HepG2 (cell line): ENCODE measurements around the gene RBM47. TPM values are rescaled to one million over a fixed set of nuclear protein-coding genes. Genes with fewer than 3 reads are reported as not detected.

Source experiments
- ATAC-seq: fragments of 200-7000 bp; cut with Tn5 transposase; 3 replicates; pipeline ENCODE4 v1.9.1; 2020; ENCODE audit warnings: mild to moderate bottlenecking, moderate library complexity
- BruUV-seq: library from RNA; stranded (reverse); fragments of 400-500 nt; replicated peaks from 2 replicates; lab custom pipeline; 2021; lab: Mats Ljungman, UMichigan
- CTCF ChIA-PET: fragments of 300-600 bp; formaldehyde crosslinking; extraction: SDS; loops from one replicate; lab custom pipeline; 2021; ENCODE audit warnings: low total read pairs, inconsistent platforms, low intra/inter-chr PET ratio; lab: Yijun Ruan, JAX
- POLR2A ChIA-PET: fragments of 350-600 bp; sonication (Branson Sonifier 250); formaldehyde crosslinking; loops from one replicate; lab custom pipeline; 2020; ENCODE audit warnings: antibody characterized with exemption, inconsistent platforms; lab: Yijun Ruan, JAX
- DNase-seq: peaks from one replicate; pipeline ENCODE4 v3.0.0-alpha.2; 2015; ENCODE audit warnings: low spot score
- FAIRE-seq: peaks from 3 replicates; lab custom pipeline; 2011; peaks lifted over from hg19 to GRCh38; lab: Jason Lieb, UNC
- H2AFZ ChIP-seq: one replicate; pipeline ENCODE4 v1.6.1; 2011; ENCODE audit warnings: low read length, inconsistent platforms
- H3K27ac ChIP-seq: fragments of 300-600 bp; 3 replicates; pipeline ENCODE4 v1.8.0; 2011; ENCODE audit warnings: mixed run types, mild to moderate bottlenecking, mixed read lengths, low read length, inconsistent platforms; ENCODE audit not compliant: insufficient read depth; ENCODE audit errors: extremely low read length
- H3K27me3 ChIP-seq, 2 experiments: fragments of 200-600 bp in 1 of 2; 2 replicates in 1 of 2; 3 replicates in 1 of 2; pipeline versions ENCODE4 v1.6.0 to v1.8.0; 2011; ENCODE audit warnings: low read length in 2 of 2, mild to moderate bottlenecking in 2 of 2, moderate library complexity in 2 of 2, inconsistent platforms in 1 of 2; ENCODE audit not compliant: insufficient read depth in 2 of 2, control insufficient read depth in 1 of 2
- H3K36me3 ChIP-seq, 2 experiments: fragments of 200-600 bp in 1 of 2; replicated peaks in 1 of 2; 2 replicates in 1 of 2; 3 replicates in 1 of 2; pipeline versions ENCODE4 v1.5.1 to v1.8.0; 2011; ENCODE audit warnings: low read length in 2 of 2, inconsistent platforms in 1 of 2; ENCODE audit not compliant: insufficient read depth in 2 of 2, control insufficient read depth in 1 of 2
- H3K4me1 ChIP-seq: 2 replicates; pipeline ENCODE4 v1.5.1; 2012; ENCODE audit warnings: low read length, inconsistent platforms; ENCODE audit not compliant: insufficient read depth
- H3K4me2 ChIP-seq: 2 replicates; pipeline ENCODE4 v1.6.0; 2011; ENCODE audit warnings: low read depth, low read length, inconsistent platforms
- H3K4me3 ChIP-seq, 3 experiments: fragments of 200-600 bp in 1 of 3; sonication (generic), shearing (Covaris generic) in 1 of 3; replicated peaks in 1 of 3; 2 replicates each; pipeline ENCODE4 v1.5.1; 2011 to 2016; ENCODE audit warnings: low read length in 3 of 3, inconsistent platforms in 2 of 3, low read depth in 2 of 3, mild to moderate bottlenecking in 2 of 3, control low read depth in 1 of 3, mixed read lengths in 1 of 3; ENCODE audit not compliant: insufficient read depth in 1 of 3
- H3K79me2 ChIP-seq: one replicate; pipeline ENCODE4 v1.6.1; 2011; ENCODE audit warnings: low read length, inconsistent platforms; ENCODE audit not compliant: insufficient read depth
- H3K9ac ChIP-seq: 2 replicates; pipeline ENCODE4 v1.6.0; 2011; ENCODE audit warnings: mild to moderate bottlenecking, low read depth, low read length, inconsistent platforms; ENCODE audit not compliant: insufficient read depth
- H3K9me3 ChIP-seq: 2 replicates; pipeline ENCODE4 v1.5.1; 2012; ENCODE audit warnings: mild to moderate bottlenecking, low read length
- H4K20me1 ChIP-seq: 2 replicates; pipeline ENCODE4 v1.6.0; 2011; ENCODE audit warnings: inconsistent platforms, mild to moderate bottlenecking, low read length, moderate library complexity; ENCODE audit not compliant: insufficient read depth
- ADNP ChIP-seq: sonication (generic); formaldehyde crosslinking; IDR thresholded peaks from 2 replicates; pipeline ENCODE4 v1.4.0; 2020; ENCODE audit warnings: missing genetic modification reagents
- AKAP8 ChIP-seq: sonication (generic); formaldehyde crosslinking; IDR thresholded peaks from 2 replicates; pipeline ENCODE4 v1.5.1; 2020; ENCODE audit warnings: mild to moderate bottlenecking, missing genetic modification reagents
- EZH2 ChIP-seq: conservative IDR thresholded peaks from 2 replicates; pipeline ENCODE4 v1.6.1; 2012; ENCODE audit warnings: mild to moderate bottlenecking, low read depth, low read length, moderate library complexity
- KDM2A ChIP-seq: sonication (generic); formaldehyde crosslinking; IDR thresholded peaks from 2 replicates; pipeline ENCODE4 v1.4.0; 2020; ENCODE audit warnings: low read depth, missing genetic modification reagents, borderline replicate concordance
- KDM6A ChIP-seq: IDR thresholded peaks from 2 replicates; pipeline ENCODE4 v1.6.1; 2016; ENCODE audit warnings: low read depth
- POLR2G ChIP-seq: fragments of 200-400 bp; formaldehyde crosslinking; IDR thresholded peaks from 2 replicates; pipeline ENCODE4 v1.6.1; 2018; ENCODE audit warnings: mild to moderate bottlenecking, low read depth, low read length, moderate library complexity
- WGBS: methylation state at CpG from one replicate; pipeline ENCODE4 v1.1.6; 2017; ENCODE audit warnings: low lambda C conversion rate; 5-methylcytosine and 5-hydroxymethylcytosine counted together
- in situ Hi-C: cut with HindIII; loops from 2 replicates; pipeline ENCODE4 v1.10.0; 2017; ENCODE audit warnings: low pct_unique_long_range_greater_than_20kb; ENCODE audit not compliant: extremely low pct_ligation_motif_present
- intact Hi-C: fragments of 100-400 bp; cut with micrococcal nuclease; formaldehyde crosslinking; loops from one replicate; pipeline ENCODE4 v1.10.0; 2022; ENCODE audit not compliant: unreplicated experiment
- polyA plus RNA-seq, 8 experiments: library from polyadenylated mRNA; depleted of rRNA in 3 of 8; stranded (reverse) in 7 of 8; unstranded in 1 of 8; fragments of >200 nt; fragmentation: Illumina TruSeq in 4 of 8; extraction: Trizol in 4 of 8; gene quantifications; 2 replicates each; pipeline versions ENCODE4 v1.2.1 to v1.2.3, GENCODE V29; 2011 to 2016; ENCODE audit warnings: low read depth in 4 of 8, missing spikeins in 1 of 8, mixed read lengths in 1 of 8; ENCODE audit not compliant: insufficient read depth in 1 of 8
- total RNA-seq, 5 experiments: library from RNA; depleted of rRNA; stranded (reverse); fragments of >200 nt; fragmentation: Illumina TruSeq; extraction: Trizol; gene quantifications; 2 replicates each; pipeline ENCODE4 v1.2.3, GENCODE V29; 2016; ENCODE audit warnings: low read depth in 1 of 5
- TF ChIP-seq, protein P1 (sequence below): sonication (generic); formaldehyde crosslinking; IDR thresholded peaks from 2 replicates; pipeline ENCODE4 v1.5.0; 2020; ENCODE audit warnings: mild to moderate bottlenecking, missing genetic modification reagents
- TF ChIP-seq, protein P2 (sequence below): sonication (generic); formaldehyde crosslinking; IDR thresholded peaks from 2 replicates; pipeline ENCODE4 v1.4.0; 2020; ENCODE audit warnings: mild to moderate bottlenecking, missing genetic modification reagents
- TF ChIP-seq, protein P3 (sequence below): sonication (generic); formaldehyde crosslinking; IDR thresholded peaks from 2 replicates; pipeline ENCODE4 v1.4.0; 2020; ENCODE audit warnings: missing genetic modification reagents
- TF ChIP-seq, protein P4 (sequence below): sonication (generic); formaldehyde crosslinking; IDR thresholded peaks from one replicate; pipeline ENCODE4 v1.5.1; 2020; ENCODE audit warnings: mild to moderate bottlenecking, missing genetic modification reagents; ENCODE audit errors: not compliant biosample characterization

RBM47 gene
- total and polyA plus RNA-seq, 2 of the 13 experiments (the other 11 are each of a cell fraction or from before 2014, with no cell fraction given): 1.2 to 2.5 TPM

DNA sequence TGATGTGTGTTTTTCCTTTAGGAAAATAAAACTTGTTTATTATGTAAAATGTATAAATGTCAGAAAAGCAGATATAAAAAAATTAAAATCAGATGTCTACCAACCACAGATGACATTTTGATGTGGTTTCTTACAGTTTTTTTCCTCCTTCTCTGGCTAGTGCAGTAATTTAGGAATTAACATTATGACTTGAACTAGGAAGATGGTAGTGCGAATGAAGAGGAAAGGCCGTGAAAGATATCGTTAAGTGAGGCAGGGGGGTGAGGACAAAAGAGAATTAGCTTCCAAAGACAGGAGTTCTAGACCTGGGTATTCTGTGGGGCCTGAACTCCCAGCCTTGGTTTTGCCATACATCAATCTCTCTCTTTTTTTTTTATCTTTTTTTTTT lies 98.0 kb downstream of the RBM47 start (continued):
- TF ChIP-seq, protein P1, sequence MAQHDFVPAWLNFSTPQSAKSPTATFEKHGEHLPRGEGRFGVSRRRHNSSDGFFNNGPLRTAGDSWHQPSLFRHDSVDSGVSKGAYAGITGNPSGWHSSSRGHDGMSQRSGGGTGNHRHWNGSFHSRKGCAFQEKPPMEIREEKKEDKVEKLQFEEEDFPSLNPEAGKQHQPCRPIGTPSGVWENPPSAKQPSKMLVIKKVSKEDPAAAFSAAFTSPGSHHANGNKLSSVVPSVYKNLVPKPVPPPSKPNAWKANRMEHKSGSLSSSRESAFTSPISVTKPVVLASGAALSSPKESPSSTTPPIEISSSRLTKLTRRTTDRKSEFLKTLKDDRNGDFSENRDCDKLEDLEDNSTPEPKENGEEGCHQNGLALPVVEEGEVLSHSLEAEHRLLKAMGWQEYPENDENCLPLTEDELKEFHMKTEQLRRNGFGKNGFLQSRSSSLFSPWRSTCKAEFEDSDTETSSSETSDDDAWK (CRISPR knock-in tag): no peak
- TF ChIP-seq EZH2 (no peak), AKAP8 (no peak)
- TF ChIP-seq, protein P2, sequence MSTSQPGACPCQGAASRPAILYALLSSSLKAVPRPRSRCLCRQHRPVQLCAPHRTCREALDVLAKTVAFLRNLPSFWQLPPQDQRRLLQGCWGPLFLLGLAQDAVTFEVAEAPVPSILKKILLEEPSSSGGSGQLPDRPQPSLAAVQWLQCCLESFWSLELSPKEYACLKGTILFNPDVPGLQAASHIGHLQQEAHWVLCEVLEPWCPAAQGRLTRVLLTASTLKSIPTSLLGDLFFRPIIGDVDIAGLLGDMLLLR: no peak
- TF ChIP-seq, all 625 proteins: peak for 0

DNA sequence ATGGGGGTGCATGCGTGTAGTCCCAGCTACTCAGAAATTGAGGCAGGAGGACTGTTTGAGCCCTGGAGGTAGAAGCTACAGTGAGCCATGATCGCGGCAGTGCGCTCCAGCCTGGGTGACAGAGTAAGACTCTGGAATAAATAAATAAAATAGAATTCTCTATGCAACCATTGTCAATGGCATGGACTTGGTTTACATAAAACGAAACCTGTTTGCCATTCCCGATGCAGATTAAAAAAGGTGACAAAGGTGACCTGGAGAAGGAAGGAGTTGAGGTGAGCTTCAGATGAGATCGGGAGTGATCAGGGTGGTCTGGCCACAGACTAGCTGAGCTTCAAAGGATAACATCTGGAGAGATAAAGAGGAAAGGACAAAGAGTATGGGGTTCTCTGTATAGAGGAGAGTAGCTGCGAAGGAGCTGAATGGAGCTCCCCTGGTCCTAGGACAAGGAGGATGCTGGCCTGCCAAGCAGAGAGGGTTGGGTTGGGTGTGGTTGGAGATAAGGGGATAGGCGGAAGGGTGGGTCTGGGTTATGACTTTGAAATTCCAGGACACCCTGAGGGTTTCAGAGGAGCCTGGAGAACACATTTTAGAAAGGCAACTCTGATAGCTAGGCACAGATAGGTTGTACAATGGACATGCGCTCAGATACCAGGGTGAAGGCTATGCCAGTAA lies 98.6 kb downstream of the RBM47 start:
- H3K4me2 ChIP-seq: no peak overlapping the region
- H3K4me1 ChIP-seq: peaks cover 4% of the 10 kb centered on the region
- H3K79me2 ChIP-seq: no peaks in the 10 kb centered on the region
- no peaks in the 10 kb centered on the region for H4K20me1 ChIP-seq
- WGBS: 47% methylated on average over 10 of the region's 10 CpGs
- DNase-seq (no peak), FAIRE-seq (no peak), ATAC-seq (no peak)
- no peak overlapping the region for H3K4me3 ChIP-seq
- H2AFZ ChIP-seq: no peak overlapping the region
- ChIA-PET CTCF (no interaction called here), POLR2A (no interaction called here)
- intact Hi-C loops: no loop called here
- H3K9me3 ChIP-seq: no peaks in the 10 kb centered on the region
- H3K9ac ChIP-seq: no peak overlapping the region
- no peaks in the 10 kb centered on the region for H3K27me3 ChIP-seq
- H3K36me3 ChIP-seq: no peaks in the 10 kb centered on the region
- TF ChIP-seq, protein P3, sequence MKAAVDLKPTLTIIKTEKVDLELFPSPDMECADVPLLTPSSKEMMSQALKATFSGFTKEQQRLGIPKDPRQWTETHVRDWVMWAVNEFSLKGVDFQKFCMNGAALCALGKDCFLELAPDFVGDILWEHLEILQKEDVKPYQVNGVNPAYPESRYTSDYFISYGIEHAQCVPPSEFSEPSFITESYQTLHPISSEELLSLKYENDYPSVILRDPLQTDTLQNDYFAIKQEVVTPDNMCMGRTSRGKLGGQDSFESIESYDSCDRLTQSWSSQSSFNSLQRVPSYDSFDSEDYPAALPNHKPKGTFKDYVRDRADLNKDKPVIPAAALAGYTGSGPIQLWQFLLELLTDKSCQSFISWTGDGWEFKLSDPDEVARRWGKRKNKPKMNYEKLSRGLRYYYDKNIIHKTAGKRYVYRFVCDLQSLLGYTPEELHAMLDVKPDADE: no peak
- no peak for TF ChIP-seq KDM6A (CRISPR knock-in tag)
- no peak for TF ChIP-seq POLR2G
- TF ChIP-seq, protein P4, sequence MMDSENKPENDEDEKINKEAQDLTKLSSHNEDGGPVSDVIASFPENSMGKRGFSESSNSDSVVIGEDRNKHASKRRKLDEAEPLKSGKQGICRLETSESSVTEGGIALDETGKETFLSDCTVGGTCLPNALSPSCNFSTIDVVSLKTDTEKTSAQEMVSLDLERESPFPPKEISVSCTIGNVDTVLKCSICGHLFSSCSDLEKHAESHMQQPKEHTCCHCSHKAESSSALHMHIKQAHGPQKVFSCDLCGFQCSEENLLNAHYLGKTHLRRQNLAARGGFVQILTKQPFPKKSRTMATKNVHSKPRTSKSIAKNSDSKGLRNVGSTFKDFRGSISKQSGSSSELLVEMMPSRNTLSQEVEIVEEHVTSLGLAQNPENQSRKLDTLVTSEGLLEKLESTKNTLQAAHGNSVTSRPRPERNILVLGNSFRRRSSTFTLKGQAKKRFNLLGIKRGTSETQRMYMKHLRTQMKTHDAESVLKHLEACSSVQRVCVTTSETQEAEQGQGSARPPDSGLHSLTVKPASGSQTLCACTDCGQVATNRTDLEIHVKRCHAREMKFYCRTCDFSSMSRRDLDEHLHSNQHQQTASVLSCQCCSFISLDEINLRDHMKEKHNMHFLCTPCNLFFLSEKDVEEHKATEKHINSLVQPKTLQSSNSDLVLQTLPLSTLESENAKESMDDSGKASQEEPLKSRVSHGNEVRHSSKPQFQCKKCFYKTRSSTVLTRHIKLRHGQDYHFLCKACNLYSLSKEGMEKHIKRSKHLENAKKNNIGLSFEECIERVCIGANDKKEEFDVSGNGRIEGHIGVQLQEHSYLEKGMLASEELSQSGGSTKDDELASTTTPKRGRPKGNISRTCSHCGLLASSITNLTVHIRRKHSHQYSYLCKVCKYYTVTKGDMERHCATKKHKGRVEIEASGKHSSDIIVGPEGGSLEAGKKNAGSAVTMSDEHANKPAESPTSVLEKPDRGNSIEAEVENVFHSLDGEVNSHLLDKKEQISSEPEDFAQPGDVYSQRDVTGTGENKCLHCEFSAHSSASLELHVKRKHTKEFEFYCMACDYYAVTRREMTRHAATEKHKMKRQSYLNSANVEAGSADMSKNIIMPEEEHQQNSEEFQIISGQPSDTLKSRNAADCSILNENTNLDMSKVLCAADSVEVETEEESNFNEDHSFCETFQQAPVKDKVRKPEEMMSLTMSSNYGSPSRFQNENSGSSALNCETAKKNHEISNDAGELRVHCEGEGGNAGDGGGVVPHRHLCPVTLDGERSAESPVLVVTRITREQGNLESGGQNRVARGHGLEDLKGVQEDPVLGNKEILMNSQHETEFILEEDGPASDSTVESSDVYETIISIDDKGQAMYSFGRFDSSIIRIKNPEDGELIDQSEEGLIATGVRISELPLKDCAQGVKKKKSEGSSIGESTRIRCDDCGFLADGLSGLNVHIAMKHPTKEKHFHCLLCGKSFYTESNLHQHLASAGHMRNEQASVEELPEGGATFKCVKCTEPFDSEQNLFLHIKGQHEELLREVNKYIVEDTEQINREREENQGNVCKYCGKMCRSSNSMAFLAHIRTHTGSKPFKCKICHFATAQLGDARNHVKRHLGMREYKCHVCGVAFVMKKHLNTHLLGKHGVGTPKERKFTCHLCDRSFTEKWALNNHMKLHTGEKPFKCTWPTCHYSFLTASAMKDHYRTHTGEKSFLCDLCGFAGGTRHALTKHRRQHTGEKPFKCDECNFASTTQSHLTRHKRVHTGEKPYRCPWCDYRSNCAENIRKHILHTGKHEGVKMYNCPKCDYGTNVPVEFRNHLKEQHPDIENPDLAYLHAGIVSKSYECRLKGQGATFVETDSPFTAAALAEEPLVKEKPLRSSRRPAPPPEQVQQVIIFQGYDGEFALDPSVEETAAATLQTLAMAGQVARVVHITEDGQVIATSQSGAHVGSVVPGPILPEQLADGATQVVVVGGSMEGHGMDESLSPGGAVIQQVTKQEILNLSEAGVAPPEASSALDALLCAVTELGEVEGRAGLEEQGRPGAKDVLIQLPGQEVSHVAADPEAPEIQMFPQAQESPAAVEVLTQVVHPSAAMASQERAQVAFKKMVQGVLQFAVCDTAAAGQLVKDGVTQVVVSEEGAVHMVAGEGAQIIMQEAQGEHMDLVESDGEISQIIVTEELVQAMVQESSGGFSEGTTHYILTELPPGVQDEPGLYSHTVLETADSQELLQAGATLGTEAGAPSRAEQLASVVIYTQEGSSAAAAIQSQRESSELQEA (CRISPR knock-in tag): no peak
- no peak for TF ChIP-seq ADNP
- no peak for TF ChIP-seq KDM2A (CRISPR knock-in tag)
- BruUV-seq: no TSS peak
- in situ Hi-C loops: no loop called here
- no peak overlapping the region for H3K27ac ChIP-seq
